K562 (cell line): ENCODE data around the gene SLC16A4. TPM values are rescaled to one million over a fixed set of nuclear protein-coding genes. Genes with fewer than 3 reads are reported as not detected.

Experiments used
- AFF4 ChIP-seq: sonication (generic); formaldehyde crosslinking; IDR thresholded peaks from 2 replicates; pipeline ENCODE4 v1.8.0; 2023; ENCODE audit warnings: mild to moderate bottlenecking, missing genetic modification reagents
- CEBPG ChIP-seq, 3 experiments: fragments of 200-800 bp in 1 of 3; sonication (Bioruptor generic) in 1 of 3; sonication (generic) in 1 of 3; formaldehyde crosslinking in 1 of 3; IDR thresholded peaks in 2 of 3; conservative IDR thresholded peaks in 1 of 3; 2 replicates each; pipeline versions ENCODE4 v1.6.1 to v1.8.0; 2016 to 2022; ENCODE audit warnings: missing compliant biosample characterization in 2 of 3, missing genetic modification characterization in 2 of 3, mild to moderate bottlenecking in 1 of 3, missing genetic modification reagents in 1 of 3
- CHD1 ChIP-seq: fragments of 200-600 bp; sonication (generic); IDR thresholded peaks from one replicate; pipeline ENCODE4 v1.6.1; 2012; ENCODE audit warnings: mild to moderate bottlenecking, moderate library complexity, low read length, inconsistent platforms
- CXXC5 ChIP-seq: fragments of 250-450 bp; sonication (Bioruptor Pico); IDR thresholded peaks from 2 replicates; pipeline ENCODE4 v1.8.0; 2022; ENCODE audit warnings: inconsistent platforms, mild to moderate bottlenecking, moderate library complexity
- EP400 ChIP-seq: fragments of 450-650 bp; IDR thresholded peaks from 2 replicates; pipeline ENCODE4 v1.6.1; 2017; ENCODE audit warnings: antibody characterized with exemption, mild to moderate bottlenecking, moderate library complexity
- HNRNPK ChIP-seq: fragments of 200-400 bp; formaldehyde crosslinking; IDR thresholded peaks from one replicate; pipeline ENCODE4 v1.6.1; 2018; ENCODE audit warnings: mild to moderate bottlenecking, low read depth, low read length; ENCODE audit not compliant: poor library complexity, severe bottlenecking
- HOXB6 ChIP-seq: fragments of 250-450 bp; sonication (Bioruptor Pico); IDR thresholded peaks from 2 replicates; pipeline ENCODE4 v1.5.1; 2022; ENCODE audit warnings: mild to moderate bottlenecking, borderline replicate concordance
- KLF10 ChIP-seq: fragments of 250-450 bp; sonication (Bioruptor Pico); IDR thresholded peaks from 2 replicates; pipeline ENCODE4 v1.6.1; 2021; ENCODE audit warnings: matching md5 sums
- NFATC3 ChIP-seq: fragments of 450-650 bp; IDR thresholded peaks from 2 replicates; pipeline ENCODE4 v1.6.1; 2017; ENCODE audit warnings: mild to moderate bottlenecking
- NRF1 ChIP-seq, 2 experiments: fragments of 450-650 bp; IDR thresholded peaks in 1 of 2; conservative IDR thresholded peaks in 1 of 2; 2 replicates each; pipeline ENCODE4 v1.6.1; 2014; ENCODE audit warnings: mild to moderate bottlenecking in 2 of 2
- NUFIP1 ChIP-seq: fragments of 450-650 bp; IDR thresholded peaks from 2 replicates; pipeline ENCODE4 v1.6.1; 2018; ENCODE audit not compliant: partially characterized antibody
- PCBP1 ChIP-seq: fragments of 200-400 bp; formaldehyde crosslinking; IDR thresholded peaks from 2 replicates; pipeline ENCODE4 v1.6.1; 2018; ENCODE audit warnings: mild to moderate bottlenecking, low read depth, low read length; ENCODE audit not compliant: poor library complexity, severe bottlenecking
- PCBP2 ChIP-seq: fragments of 200-400 bp; formaldehyde crosslinking; IDR thresholded peaks from 2 replicates; pipeline ENCODE4 v1.6.1; 2018; ENCODE audit warnings: low read length, low read depth, mild to moderate bottlenecking, moderate library complexity; ENCODE audit not compliant: poor library complexity, severe bottlenecking
- PHTF2 ChIP-seq: fragments of 250-450 bp; sonication (Bioruptor Pico); IDR thresholded peaks from 2 replicates; pipeline ENCODE4 v1.5.0; 2021; ENCODE audit warnings: mild to moderate bottlenecking
- SMC3 ChIP-seq: conservative IDR thresholded peaks from 2 replicates; pipeline ENCODE4 v1.6.1; 2011; ENCODE audit warnings: low read depth, low read length, improper control_type of control experiment; ENCODE audit not compliant: insufficient read depth
- ZKSCAN3 ChIP-seq: fragments of 250-450 bp; sonication (Bioruptor Pico); IDR thresholded peaks from 2 replicates; pipeline ENCODE4 v1.4.0; 2020
- ZNF347 ChIP-seq: fragments of 450-650 bp; formaldehyde crosslinking; IDR thresholded peaks from 2 replicates; pipeline ENCODE4 v1.4.0; 2020; ENCODE audit warnings: low read depth, mild to moderate bottlenecking, moderate library complexity
- polyA plus RNA-seq, 8 experiments: library from polyadenylated mRNA; depleted of rRNA in 4 of 8; stranded (reverse) in 5 of 8; unstranded in 3 of 8; fragments of >200 nt; fragmentation: Nextera tagmentation in 2 of 8; fragmentation: Illumina TruSeq in 1 of 8; extraction: Ambion mirVana in 2 of 8; extraction: Trizol in 1 of 8; gene quantifications; 2 replicates each; pipeline versions ENCODE4 v1.2.1 to v1.2.3, GENCODE V29; 2011 to 2014; ENCODE audit warnings: inconsistent platforms in 1 of 8, missing spikeins in 1 of 8
- total RNA-seq, 7 experiments: library from RNA; depleted of rRNA in 6 of 7; stranded (reverse); fragments of >200 nt in 6 of 7; fragmentation: Illumina TruSeq in 2 of 7; extraction: Trizol in 2 of 7; gene quantifications; 2 replicates each; pipeline versions ENCODE4 v1.2.1 to v1.2.3, GENCODE V29; 2011 to 2021; ENCODE audit warnings: low replicate concordance in 1 of 7
- TF ChIP-seq, protein P1 (sequence below), 2 experiments: fragments of 450-650 bp in 1 of 2; sonication (generic) in 1 of 2; formaldehyde crosslinking in 1 of 2; IDR thresholded peaks in 1 of 2; conservative IDR thresholded peaks in 1 of 2; 2 replicates each; pipeline versions ENCODE4 v1.6.1 to v1.8.1; 2016 to 2023; ENCODE audit warnings: mild to moderate bottlenecking in 2 of 2, moderate library complexity in 2 of 2, inconsistent platforms in 1 of 2, missing genetic modification reagents in 1 of 2
- TF ChIP-seq, protein P2 (sequence below), 2 experiments: IDR thresholded peaks; 2 replicates each; pipeline ENCODE4 v1.6.1; 2011; ENCODE audit warnings: borderline replicate concordance in 1 of 2, control low read depth in 1 of 2, low read depth in 1 of 2, low read length in 1 of 2, mild to moderate bottlenecking in 1 of 2, mixed read lengths in 1 of 2, moderate library complexity in 1 of 2; ENCODE audit not compliant: insufficient read depth in 1 of 2, insufficient read length in 1 of 2, poor library complexity in 1 of 2, severe bottlenecking in 1 of 2; ENCODE audit errors: extremely low read depth in 1 of 2

SLC16A4 gene
- total and polyA plus RNA-seq, 9 of the 15 experiments (the other 6 are each of a cell fraction or from before 2014, with no cell fraction given): 0.04 to 0.31 (median 0.18) TPM; not detected in 1

DNA sequence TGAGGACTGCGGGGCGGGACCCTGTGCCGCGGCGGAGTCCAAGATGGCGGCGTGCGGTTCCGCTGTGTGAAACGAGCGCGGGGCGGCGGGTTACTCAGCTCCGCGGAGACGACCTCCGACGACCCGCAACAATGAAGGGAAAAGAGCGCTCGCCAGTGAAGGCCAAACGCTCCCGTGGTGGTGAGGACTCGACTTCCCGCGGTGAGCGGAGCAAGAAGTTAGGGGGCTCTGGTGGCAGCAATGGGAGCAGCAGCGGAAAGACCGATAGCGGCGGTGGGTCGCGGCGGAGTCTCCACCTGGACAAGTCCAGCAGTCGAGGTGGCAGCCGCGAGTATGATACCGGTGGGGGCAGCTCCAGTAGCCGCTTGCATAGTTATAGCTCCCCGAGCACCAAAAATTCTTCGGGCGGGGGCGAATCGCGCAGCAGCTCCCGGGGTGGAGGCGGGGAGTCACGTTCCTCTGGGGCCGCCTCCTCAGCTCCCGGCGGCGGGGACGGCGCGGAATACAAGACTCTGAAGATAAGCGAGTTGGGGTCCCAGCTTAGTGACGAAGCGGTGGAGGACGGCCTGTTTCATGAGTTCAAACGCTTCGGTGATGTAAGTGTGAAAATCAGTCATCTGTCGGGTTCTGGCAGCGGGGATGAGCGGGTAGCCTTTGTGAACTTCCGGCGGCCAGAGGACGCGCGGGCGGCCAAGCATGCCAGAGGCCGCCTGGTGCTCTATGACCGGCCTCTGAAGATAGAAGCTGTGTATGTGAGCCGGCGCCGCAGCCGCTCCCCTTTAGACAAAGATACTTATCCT, 51.2 kb downstream of the SLC16A4 start (continued):
- TF ChIP-seq PCBP2 (no peak), HOXB6 (CRISPR knock-in tag) (no peak), PHTF2 (CRISPR knock-in tag) (0 out of 2 replicates have a peak, but pooled peaks have one; percentile 32), NRF1 (conservative IDR thresholded peaks at IDR 0.05 in 1 of 2, IDR thresholded peaks at IDR 0.05 in 1 of 2) (no peak), CHD1 (peak; percentile 99), PCBP1 (peak; percentile 93), KLF10 (CRISPR knock-in tag) (no peak), EP400 (peak; percentile 85), CEBPG (CRISPR knock-in tag; IDR thresholded peaks at IDR 0.05) (no peak), CEBPG (tag; conservative IDR thresholded peaks at IDR 0.05 in 1 of 2, IDR thresholded peaks at IDR 0.05 in 1 of 2) (no peak), ZNF347 (CRISPR knock-in tag) (no peak), SMC3 (no peak), NFATC3 (no peak), ZKSCAN3 (CRISPR knock-in tag) (no peak), HNRNPK (no peak), AFF4 (CRISPR knock-in tag) (no peak; the same call in 1 of the 2 replicates), NUFIP1 (no peak), CXXC5 (CRISPR knock-in tag) (peak; percentile 82; the same call in 1 of the 2 replicates)
- TF ChIP-seq, protein P1, sequence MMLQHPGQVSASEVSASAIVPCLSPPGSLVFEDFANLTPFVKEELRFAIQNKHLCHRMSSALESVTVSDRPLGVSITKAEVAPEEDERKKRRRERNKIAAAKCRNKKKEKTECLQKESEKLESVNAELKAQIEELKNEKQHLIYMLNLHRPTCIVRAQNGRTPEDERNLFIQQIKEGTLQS (IDR thresholded peaks at IDR 0.05): no peak
- TF ChIP-seq, protein P1 (CRISPR knock-in tag; conservative IDR thresholded peaks at IDR 0.05): no peak; the same call in 1 of the 2 replicates
- TF ChIP-seq, protein P2, sequence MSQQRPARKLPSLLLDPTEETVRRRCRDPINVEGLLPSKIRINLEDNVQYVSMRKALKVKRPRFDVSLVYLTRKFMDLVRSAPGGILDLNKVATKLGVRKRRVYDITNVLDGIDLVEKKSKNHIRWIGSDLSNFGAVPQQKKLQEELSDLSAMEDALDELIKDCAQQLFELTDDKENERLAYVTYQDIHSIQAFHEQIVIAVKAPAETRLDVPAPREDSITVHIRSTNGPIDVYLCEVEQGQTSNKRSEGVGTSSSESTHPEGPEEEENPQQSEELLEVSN (IDR thresholded peaks at IDR 0.05; ENCODE audit: borderline replicate concordance in 1 of 2, extremely low read depth in 1 of 2, insufficient read depth in 1 of 2, insufficient read length in 1 of 2, low read depth in 1 of 2, low read length in 1 of 2, poor library complexity in 1 of 2, severe bottlenecking in 1 of 2): peak; percentile 13 to 58
